T-cell (primary cell): ENCODE data around the gene DDX17. TPM values are rescaled to one million over a fixed set of nuclear protein-coding genes. Genes with fewer than 3 reads are reported as not detected.
A peak's percentile ranks its signal among the peaks of the same experiment; 100 is the strongest.

Experiments
- ATAC-seq, 4 experiments: fragments of 200-7000 bp in 3 of 4; fragments of 150-1000 bp in 1 of 4; cut with Tn5 transposase; replicated peaks in 1 of 4; 1 replicate in 3 of 4; 2 replicates in 1 of 4; pipeline ENCODE4 v1.10.0; 2021; ENCODE audit warnings: moderate library complexity in 3 of 4, mild to moderate bottlenecking in 2 of 4, moderate number of reproducible peaks in 1 of 4
- CTCF ChIA-PET, 2 donors: fragments of 300-600 bp; sonication (Branson Sonifier 250); formaldehyde crosslinking; loops; one replicate each; lab custom pipeline; 2022; ENCODE audit warnings: antibody characterized with exemption in 2 of 2; lab: Charles Lee
- POLR2A ChIA-PET, 2 donors: fragments of 300-600 bp; sonication (Branson Sonifier 250); formaldehyde crosslinking; loops; one replicate each; lab custom pipeline; 2022; ENCODE audit warnings: antibody characterized with exemption in 2 of 2; lab: Charles Lee
- DNase-seq, 35 experiments: peaks; one replicate each; pipeline versions ENCODE4 v3.0.0 to v3.0.0-alpha.2; 2013 to 2023
- H3K27ac ChIP-seq: one replicate; pipeline ENCODE4 v1.5.1; 2013; ENCODE audit warnings: low read length
- H3K27me3 ChIP-seq, 2 experiments: replicated peaks in 1 of 2; 1 replicate in 1 of 2; 2 replicates in 1 of 2; pipeline versions ENCODE4 v1.6.1 to v1.7.0; 2013; ENCODE audit warnings: low read length in 1 of 2, mixed read lengths in 1 of 2; ENCODE audit not compliant: control insufficient read depth in 2 of 2, insufficient read depth in 2 of 2; ENCODE audit errors: extremely low read depth in 1 of 2
- H3K36me3 ChIP-seq, 2 donors: 1 replicate in 1 of 2; 2 replicates in 1 of 2; pipeline versions ENCODE4 v1.6.1 to v1.7.0; 2013; ENCODE audit warnings: low read length in 1 of 2; ENCODE audit not compliant: control insufficient read depth in 2 of 2, insufficient read depth in 1 of 2; ENCODE audit errors: extremely low read depth in 1 of 2
- H3K4me1 ChIP-seq, 2 experiments: 1 replicate in 1 of 2; 2 replicates in 1 of 2; pipeline versions ENCODE4 v1.6.1 to v1.7.0; 2013; ENCODE audit warnings: low read length in 2 of 2, mixed read lengths in 1 of 2; ENCODE audit not compliant: insufficient read depth in 2 of 2, control insufficient read depth in 1 of 2; ENCODE audit errors: extremely low read depth in 1 of 2
- H3K4me3 ChIP-seq, 2 donors: 1 replicate in 1 of 2; 2 replicates in 1 of 2; pipeline versions ENCODE4 v1.5.1 to v1.7.0; 2013; ENCODE audit warnings: mild to moderate bottlenecking in 2 of 2, low read length in 1 of 2, moderate library complexity in 1 of 2; ENCODE audit not compliant: control insufficient read depth in 1 of 2; ENCODE audit errors: extremely low read depth in 1 of 2
- H3K9me3 ChIP-seq: 2 replicates; pipeline ENCODE4 v1.7.0; 2013
- H3K27ac Mint-ChIP-seq, 2 donors: one replicate each; pipeline ENCODE4 v1.8.0; 2020 to 2021; ENCODE audit warnings: mild to moderate bottlenecking in 2 of 2, mixed read lengths in 2 of 2
- H3K27me3 Mint-ChIP-seq, 2 donors: one replicate each; pipeline ENCODE4 v1.8.0; 2021 to 2022; ENCODE audit warnings: mixed read lengths in 2 of 2
- H3K36me3 Mint-ChIP-seq: one replicate; pipeline ENCODE4 v1.8.0; 2021; ENCODE audit warnings: mixed read lengths
- H3K4me1 Mint-ChIP-seq, 3 donors: one replicate each; pipeline ENCODE4 v1.8.0; 2020 to 2022; ENCODE audit warnings: mixed read lengths in 3 of 3, mild to moderate bottlenecking in 1 of 3
- H3K4me3 Mint-ChIP-seq, 3 donors: one replicate each; pipeline ENCODE4 v1.8.0; 2020 to 2022; ENCODE audit warnings: mild to moderate bottlenecking in 3 of 3, mixed read lengths in 3 of 3, moderate library complexity in 3 of 3
- H3K9me3 Mint-ChIP-seq, 3 donors: one replicate each; pipeline ENCODE4 v1.8.0; 2020 to 2022; ENCODE audit warnings: mixed read lengths in 3 of 3
- WGBS: methylation state at CpG from one replicate; pipeline ENCODE4 v1.1.5; 2013; ENCODE audit warnings: missing lambda C conversion rate; ENCODE audit not compliant: insufficient coverage; 5-methylcytosine and 5-hydroxymethylcytosine counted together
- total RNA-seq, 35 experiments: library from RNA in 6 of 35; stranded (reverse) in 6 of 35; fragments of 120-200 nt in 1 of 35; gene quantifications; one replicate each; pipeline versions ENCODE4 v1.2.1 to v1.2.4 and lab custom pipeline; 2013 to 2026

Gene DDX17
- total RNA-seq, 5 donors from 2014 or later (not counting 1 experiment from before 2014, with no cell fraction given), result 589 to 907 (median 850) TPM

DNA sequence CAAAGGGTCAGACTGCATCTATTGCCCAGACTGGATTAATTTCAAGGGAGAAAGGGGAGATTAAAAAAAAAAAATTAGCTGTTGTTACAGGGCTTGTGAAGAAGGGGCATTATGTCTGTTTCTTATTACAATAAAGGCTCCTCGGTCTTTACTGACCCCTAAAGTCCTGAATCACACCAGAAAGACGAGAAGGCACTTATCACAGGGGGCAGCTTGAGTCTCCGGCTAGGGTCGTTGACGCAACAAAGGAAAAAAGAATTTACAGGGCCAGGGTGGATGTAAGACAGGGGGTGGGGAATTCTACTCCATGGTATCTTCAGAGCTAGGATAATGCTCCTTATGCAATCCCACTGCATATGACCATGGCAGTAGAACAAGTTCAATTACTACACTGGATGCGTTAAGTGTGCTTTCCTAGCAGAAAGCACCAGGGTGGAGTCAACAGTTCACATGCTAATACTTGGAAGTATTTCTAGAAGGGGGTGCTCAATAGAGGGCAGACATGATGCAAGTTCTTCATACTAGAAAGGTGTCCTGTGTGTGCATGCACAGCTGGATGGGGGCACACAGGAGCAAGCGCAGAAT is 16.5 kb downstream of the DDX17 start:
- no peaks in the 10 kb centered on the region for H3K9me3 ChIP-seq
- peaks cover 48 to 70% (median 59%) of the 10 kb centered on the region in 3 donors for H3K4me1 Mint-ChIP-seq
- peaks cover 0 to 15% of the 10 kb centered on the region in 2 experiments for H3K4me1 ChIP-seq
- POLR2A ChIA-PET, result interaction anchor here in 1 of 2 donors (0.6 kb wide), 1 partner anchor 26 kb away, joined by 3 read pairs; no protein-coding TSS in a partner anchor
- H3K27me3 Mint-ChIP-seq, result no peaks in the 10 kb centered on the region
- no peaks in the 10 kb centered on the region for H3K27me3 ChIP-seq
- H3K36me3 ChIP-seq, result peaks cover 10 to 98% of the 10 kb centered on the region in 2 donors
- peak overlapping the region in 1 of 2 donors; percentile 70 for H3K27ac Mint-ChIP-seq
- DNase-seq (no peak), ATAC-seq (peak in 1 of 4 experiments; percentile 23)
- H3K4me3 ChIP-seq, result no peak overlapping the region
- H3K4me3 Mint-ChIP-seq, result no peak overlapping the region
- H3K9me3 Mint-ChIP-seq, result no peaks in the 10 kb centered on the region
- peaks cover 64% of the 10 kb centered on the region for H3K36me3 Mint-ChIP-seq
- H3K27ac ChIP-seq, result no peak overlapping the region
- no CpG with 5 or more reads among the region's 7 CpGs for WGBS
- CTCF ChIA-PET, result interaction anchor here in 1 of 2 donors (0.6 kb wide), 1 partner anchor 140 kb away, joined by 4 read pairs; no protein-coding TSS in a partner anchor

- 98% methylated on average over 14 of the region's 17 CpGs for WGBS
- Mint-ChIP-seq H3K4me3 (no peak overlapping the region), H3K27me3 (no peaks in the 10 kb centered on the region), H3K27ac (no peak overlapping the region), H3K4me1 (peaks cover 47 to 69% (median 57%) of the 10 kb centered on the region in 3 donors), H3K9me3 (no peaks in the 10 kb centered on the region), H3K36me3 (peaks cover 65% of the 10 kb centered on the region)
- no peaks in the 10 kb centered on the region for H3K27me3 ChIP-seq
- H3K4me3 ChIP-seq, result no peak overlapping the region
- ChIA-PET CTCF (no interaction called here), POLR2A (interaction anchor here in 1 of 2 donors (1.4 kb wide), 1 partner anchor 10 kb away, joined by 4 read pairs; no protein-coding TSS in a partner anchor)
- ATAC-seq (no peak), DNase-seq (no peak)
- peaks cover 0 to 14% of the 10 kb centered on the region in 2 experiments for H3K4me1 ChIP-seq
- H3K36me3 ChIP-seq, result peaks cover 10 to 98% of the 10 kb centered on the region in 2 donors
- no peak overlapping the region for H3K27ac ChIP-seq
- H3K9me3 ChIP-seq, result no peaks in the 10 kb centered on the region
Measured at GRCh38 chr22:38489142-38489541, 17.0 kb downstream of the DDX17 start.

DNA sequence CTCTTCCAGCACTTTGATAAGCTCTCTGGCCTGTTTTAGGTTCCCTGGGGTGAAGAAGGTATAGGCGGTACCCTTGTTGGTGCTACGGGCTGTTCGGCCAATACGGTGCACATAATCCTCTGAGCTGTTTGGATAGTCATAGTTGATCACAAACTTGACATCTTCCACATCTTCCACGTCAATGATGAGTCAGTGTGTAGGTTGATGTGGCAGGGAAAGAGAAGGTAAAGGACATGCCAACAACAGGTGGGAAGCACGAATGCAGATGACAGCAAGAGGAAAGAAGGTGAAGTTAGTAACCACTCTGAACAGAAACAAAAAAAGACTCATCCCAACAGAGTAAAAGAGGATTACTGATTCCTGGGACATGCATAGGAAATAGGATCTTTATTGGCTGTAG is 18.2 kb downstream of the DDX17 start:
- Mint-ChIP-seq H3K9me3 (no peaks in the 10 kb centered on the region), H3K36me3 (peaks cover 65% of the 10 kb centered on the region), H3K4me1 (peaks cover 41 to 65% (median 53%) of the 10 kb centered on the region in 3 donors), H3K4me3 (no peak overlapping the region), H3K27me3 (no peaks in the 10 kb centered on the region), H3K27ac (peak overlapping the region in 1 of 2 donors; percentile 36)
- CTCF ChIA-PET, result interaction anchor here in 1 of 2 donors (0.6 to 0.7 kb wide), 2 partner anchors 11 to 553 kb away, joined by 3 read pairs; no protein-coding TSS in a partner anchor
- peaks cover 0 to 9% of the 10 kb centered on the region in 2 experiments for H3K4me1 ChIP-seq
- no peaks in the 10 kb centered on the region for H3K9me3 ChIP-seq
- H3K36me3 ChIP-seq, result peaks cover 10 to 98% of the 10 kb centered on the region in 2 donors
- DNase-seq, result no peak
- no peak for ATAC-seq
- H3K4me3 ChIP-seq, result no peak overlapping the region
- no peaks in the 10 kb centered on the region for H3K27me3 ChIP-seq
- no peak overlapping the region for H3K27ac ChIP-seq
- WGBS, result no CpG with 5 or more reads among the region's 6 CpGs
- POLR2A ChIA-PET, result interaction anchor here in 1 of 2 donors (0.6 to 1.4 kb wide), 2 partner anchors 11 to 428 kb away, joined by 3 to 4 read pairs; no protein-coding TSS in a partner anchor

DNA sequence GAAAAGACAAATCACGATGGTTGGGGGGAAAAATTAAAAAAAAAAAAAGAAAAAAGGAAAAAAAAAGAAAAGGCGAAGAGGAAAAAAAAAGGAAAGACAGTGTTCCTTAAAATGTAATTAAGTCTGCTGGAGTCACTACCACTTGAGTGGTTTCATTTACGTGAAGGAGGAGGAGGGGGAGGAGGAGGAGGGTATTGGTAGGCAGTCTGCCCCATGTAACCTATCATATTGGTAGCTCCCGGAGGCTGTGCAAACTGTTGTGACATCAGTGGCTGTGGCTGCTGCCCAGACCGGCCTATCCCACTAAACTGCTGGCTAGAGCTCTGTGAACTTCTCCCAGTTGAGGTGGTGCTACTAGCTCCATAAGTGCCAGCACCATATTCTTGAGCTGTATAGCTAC is 20.3 kb downstream of the DDX17 start:
- Histone ChIP-seq H3K27me3 (no peaks in the 10 kb centered on the region), H3K4me3 (no peak overlapping the region), H3K4me1 (peaks cover 0 to 9% of the 10 kb centered on the region in 2 experiments), H3K27ac (no peak overlapping the region), H3K36me3 (peaks cover 13 to 99% of the 10 kb centered on the region in 2 donors), H3K9me3 (no peaks in the 10 kb centered on the region)
- peaks cover 78% of the 10 kb centered on the region for H3K36me3 Mint-ChIP-seq
- H3K27me3 Mint-ChIP-seq, result no peaks in the 10 kb centered on the region
- peak overlapping the region; percentile 34 to 36 for H3K27ac Mint-ChIP-seq
- ChIA-PET CTCF (no interaction called here), POLR2A (interaction anchor here (0.6 to 0.9 kb wide), 6 partner anchors 9 to 266 kb away, joined by 3 to 5 read pairs (median 4); no protein-coding TSS in a partner anchor)
- peaks cover 47 to 55% (median 47%) of the 10 kb centered on the region in 3 donors for H3K4me1 Mint-ChIP-seq
- no peak overlapping the region for H3K4me3 Mint-ChIP-seq
- no peak for DNase-seq
- 86% methylated on average over 1 of the region's 5 CpGs for WGBS
- ATAC-seq, result peak in 2 of 4 experiments; percentile 27 to 37
- H3K9me3 Mint-ChIP-seq, result no peaks in the 10 kb centered on the region

DNA sequence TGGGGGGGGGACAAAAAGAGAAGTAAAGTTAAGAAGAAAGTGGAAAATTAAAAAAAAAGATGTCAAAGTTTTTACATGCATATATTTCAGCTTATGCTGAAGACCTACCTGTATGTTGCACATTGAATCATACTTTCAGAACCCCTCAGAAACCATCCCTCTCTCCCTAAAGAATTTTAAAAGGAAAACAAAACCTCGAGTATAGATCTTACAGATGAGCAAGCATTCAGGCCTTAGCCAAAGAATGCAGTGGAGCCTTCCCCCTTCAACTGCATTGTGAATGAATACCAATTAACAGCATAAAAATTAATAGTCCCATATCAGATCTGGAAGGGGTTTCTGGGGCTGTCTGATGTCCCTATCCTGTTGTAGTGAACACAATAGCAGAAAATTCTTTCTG is 21.9 kb downstream of the DDX17 start:
- POLR2A ChIA-PET, result interaction anchor here in 1 of 2 donors (0.6 to 1.3 kb wide), 2 partner anchors 15 to 98 kb away, joined by 4 read pairs; no protein-coding TSS in a partner anchor
- peak overlapping the region; percentile 35 to 59 for H3K27ac Mint-ChIP-seq
- Histone ChIP-seq H3K9me3 (no peaks in the 10 kb centered on the region), H3K27me3 (no peaks in the 10 kb centered on the region), H3K27ac (no peak overlapping the region), H3K4me3 (no peak overlapping the region), H3K36me3 (peaks cover 10 to 92% of the 10 kb centered on the region in 2 donors), H3K4me1 (peaks cover 0 to 9% of the 10 kb centered on the region in 2 experiments)
- WGBS, result 86% methylated on average over 1 of the region's 1 CpG
- H3K4me3 Mint-ChIP-seq, result no peak overlapping the region
- no peak for ATAC-seq
- no peaks in the 10 kb centered on the region for H3K27me3 Mint-ChIP-seq
- no peak for DNase-seq
- H3K9me3 Mint-ChIP-seq, result no peaks in the 10 kb centered on the region
- H3K36me3 Mint-ChIP-seq, result peaks cover 64% of the 10 kb centered on the region
- H3K4me1 Mint-ChIP-seq, result peaks cover 33 to 40% (median 35%) of the 10 kb centered on the region in 3 donors
- CTCF ChIA-PET, result no interaction called here

DNA sequence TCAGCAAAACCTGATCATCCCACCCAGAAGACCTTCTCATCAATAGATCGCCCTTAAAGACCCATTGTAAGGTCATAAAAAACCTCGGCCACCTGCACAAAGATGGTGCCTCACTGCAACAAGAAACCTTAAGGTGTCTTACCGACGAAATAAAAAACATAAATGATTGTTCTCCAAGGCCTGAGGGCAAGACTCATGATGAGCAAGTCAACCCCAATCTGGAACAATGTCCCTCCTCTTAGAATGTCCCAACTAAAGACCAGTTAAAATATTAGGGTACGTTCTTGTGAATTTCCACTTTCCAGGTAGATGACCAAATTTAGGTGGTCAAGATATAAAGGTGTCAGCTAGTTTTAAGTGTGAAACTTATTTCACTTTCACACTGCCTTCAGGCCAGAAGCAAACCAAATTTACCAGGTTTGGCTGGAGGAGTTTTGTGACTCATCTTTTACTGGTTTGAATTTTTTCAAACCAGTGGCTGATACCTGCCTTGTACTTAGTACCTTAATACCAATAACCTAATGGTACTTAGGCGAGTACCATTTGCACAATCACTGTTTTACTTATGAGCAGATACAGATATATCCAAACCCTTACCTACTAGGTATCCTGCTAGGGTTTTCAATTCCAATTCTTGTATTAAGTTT is 23.3 kb downstream of the DDX17 start:
- Histone ChIP-seq H3K9me3 (no peaks in the 10 kb centered on the region), H3K27ac (no peak overlapping the region), H3K4me3 (no peak overlapping the region), H3K4me1 (peaks cover 0 to 7% of the 10 kb centered on the region in 2 experiments), H3K36me3 (peaks cover 10 to 80% of the 10 kb centered on the region in 2 donors), H3K27me3 (no peaks in the 10 kb centered on the region)
- Mint-ChIP-seq H3K27ac (peak overlapping the region in 1 of 2 donors; percentile 1), H3K4me3 (no peak overlapping the region), H3K27me3 (no peaks in the 10 kb centered on the region), H3K36me3 (peaks cover 53% of the 10 kb centered on the region), H3K9me3 (no peaks in the 10 kb centered on the region), H3K4me1 (peaks cover 22 to 31% (median 26%) of the 10 kb centered on the region in 3 donors)
- DNase-seq (no peak), ATAC-seq (no peak)
- POLR2A ChIA-PET, result interaction anchor here in 1 of 2 donors (0.6 kb wide), 1 partner anchor 1707 kb away, joined by 3 read pairs; the partner anchor contains the start of gene IFT27
- 100% methylated on average over 4 of the region's 6 CpGs for WGBS
- CTCF ChIA-PET, result no interaction called here
